NT2/D1 (cell line): ENCODE data around the gene MRM3.
"Not testable (repeated sequence)": the region's sequence is repeated elsewhere in the genome, so short reads cannot be mapped to it uniquely, and the experiment has no call there.

Source experiments
- DNase-seq: peaks from one replicate; pipeline ENCODE4 v3.0.0-alpha.2; 2011; ENCODE audit warnings: low read depth, low spot score
- H3K27me3 ChIP-seq: 2 replicates; pipeline ENCODE4 v1.6.0; 2011; ENCODE audit warnings: mild to moderate bottlenecking; ENCODE audit not compliant: insufficient read length, insufficient read depth
- H3K36me3 ChIP-seq: 2 replicates; pipeline ENCODE4 v1.6.1; 2011; ENCODE audit warnings: mild to moderate bottlenecking, low read length, mixed read lengths; ENCODE audit not compliant: insufficient read depth, insufficient read length
- H3K4me1 ChIP-seq: 2 replicates; pipeline ENCODE4 v1.5.1; 2011; ENCODE audit not compliant: insufficient read depth, insufficient read length
- H3K4me3 ChIP-seq: 2 replicates; pipeline ENCODE4 v1.5.1; 2011; ENCODE audit warnings: low read depth; ENCODE audit not compliant: insufficient read length
- H3K9ac ChIP-seq: 2 replicates; pipeline ENCODE4 v1.6.0; 2011; ENCODE audit warnings: low read depth; ENCODE audit not compliant: insufficient read length
- H3K9me3 ChIP-seq: 2 replicates; pipeline ENCODE4 v1.5.1; 2011; ENCODE audit warnings: mild to moderate bottlenecking, low read length; ENCODE audit not compliant: insufficient read depth
- SUZ12 ChIP-seq: IDR thresholded peaks from 2 replicates; pipeline ENCODE4 v1.6.1; 2011; ENCODE audit not compliant: insufficient read length, insufficient read depth; ENCODE audit errors: extremely low read depth
- YY1 ChIP-seq: IDR thresholded peaks from 2 replicates; pipeline ENCODE4 v1.6.1; 2011; ENCODE audit not compliant: insufficient read length, insufficient read depth
- ZNF274 ChIP-seq: IDR thresholded peaks from 2 replicates; pipeline ENCODE4 v1.6.1; 2011; ENCODE audit warnings: mild to moderate bottlenecking, low read depth, low read length

The MRM3 gene

DNA sequence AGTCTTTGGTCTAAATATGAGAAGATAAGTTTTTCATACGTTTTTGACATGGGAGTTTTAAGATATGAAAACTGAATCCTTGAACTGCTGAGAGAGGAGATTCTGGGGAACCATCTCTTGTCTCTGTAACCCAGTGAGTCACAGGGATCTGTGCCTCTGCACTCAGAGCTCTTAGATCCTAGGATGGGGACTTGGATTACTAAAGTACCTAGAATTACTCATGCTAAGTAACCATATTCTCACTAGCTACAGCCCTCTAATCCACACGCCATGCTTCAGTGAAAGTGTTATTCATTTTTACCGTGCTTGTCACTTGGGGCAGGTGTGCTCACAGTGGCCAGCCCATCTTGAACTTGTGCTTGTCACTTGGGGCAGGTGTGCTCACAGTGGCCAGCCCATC, 2.0 kb downstream of the MRM3 start:
- Histone ChIP-seq H3K4me1 (peaks cover 2% of the 10 kb centered on the region), H3K9me3 (no peaks in the 10 kb centered on the region), H3K27me3 (no peaks in the 10 kb centered on the region), H3K9ac (no peak overlapping the region), H3K36me3 (peaks cover 43% of the 10 kb centered on the region), H3K4me3 (no peak overlapping the region)
- TF ChIP-seq SUZ12: no peak
- TF ChIP-seq ZNF274: no peak
- TF ChIP-seq YY1: no peak
- no peak for DNase-seq

- peaks cover 48% of the 10 kb centered on the region for H3K36me3 ChIP-seq
Measured at GRCh38 chr17:785901-786300, 3.7 kb downstream of the MRM3 start.

GRCh38 chr17:787641-788221, 5.6 kb downstream of the MRM3 start:
- Histone ChIP-seq H3K4me3 (no peak overlapping the region), H3K9ac (no peak overlapping the region), H3K36me3 (peaks cover 67% of the 10 kb centered on the region), H3K27me3 (no peaks in the 10 kb centered on the region), H3K9me3 (no peaks in the 10 kb centered on the region), H3K4me1 (peaks cover 4% of the 10 kb centered on the region)
- DNase-seq: no peak
- TF ChIP-seq ZNF274 (no peak), SUZ12 (no peak), YY1 (no peak)

More at GRCh38 chr17:785901-786300, 3.7 kb downstream of the MRM3 start:
- H3K9me3 ChIP-seq, H3K27me3 ChIP-seq, DNase-seq, H3K9ac ChIP-seq, H3K4me3 ChIP-seq, H3K4me1 ChIP-seq: not testable (repeated sequence)

- Histone ChIP-seq H3K9me3 (no peaks in the 10 kb centered on the region), H3K27me3 (no peaks in the 10 kb centered on the region), H3K9ac (no peak overlapping the region), H3K36me3 (peaks cover 70% of the 10 kb centered on the region), H3K4me3 (no peak overlapping the region), H3K4me1 (peaks cover 5% of the 10 kb centered on the region)
- DNase-seq: no peak
- TF ChIP-seq SUZ12: no peak
- TF ChIP-seq ZNF274: no peak
- no peak for TF ChIP-seq YY1
Measured at GRCh38 chr17:788551-788950, 6.4 kb downstream of the MRM3 start.

GRCh38 chr17:789160-789840, 7.1 kb downstream of the MRM3 start:
- Histone ChIP-seq H3K4me1 (peaks cover 7% of the 10 kb centered on the region), H3K27me3 (no peaks in the 10 kb centered on the region), H3K9ac (no peak overlapping the region), H3K36me3 (peaks cover 64% of the 10 kb centered on the region), H3K4me3 (no peak overlapping the region), H3K9me3 (no peaks in the 10 kb centered on the region)
- DNase-seq: no peak
- TF ChIP-seq ZNF274: no peak

- not testable (repeated sequence) for H3K9ac ChIP-seq, DNase-seq, H3K4me1 ChIP-seq, H3K9me3 ChIP-seq, H3K4me3 ChIP-seq, H3K27me3 ChIP-seq
- peaks cover 55% of the 10 kb centered on the region for H3K36me3 ChIP-seq
Measured at GRCh38 chr17:789931-790873, 8.0 kb downstream of the MRM3 start.

GRCh38 chr17:790874-791247, 8.7 kb downstream of the MRM3 start:
- not testable (repeated sequence) for DNase-seq, H3K9ac ChIP-seq, H3K4me3 ChIP-seq, H3K27me3 ChIP-seq, H3K4me1 ChIP-seq, H3K9me3 ChIP-seq
- peaks cover 52% of the 10 kb centered on the region for H3K36me3 ChIP-seq

GRCh38 chr17:791829-792228, 9.7 kb downstream of the MRM3 start:
- H3K4me1 ChIP-seq: peaks cover 7% of the 10 kb centered on the region

More at GRCh38 chr17:791829-792228, 9.7 kb downstream of the MRM3 start:
- Histone ChIP-seq H3K9me3 (no peaks in the 10 kb centered on the region), H3K36me3 (peaks cover 56% of the 10 kb centered on the region), H3K9ac (no peak overlapping the region), H3K27me3 (no peaks in the 10 kb centered on the region), H3K4me3 (no peak overlapping the region)
- TF ChIP-seq SUZ12 (no peak), YY1 (no peak)
- DNase-seq: no peak
